SK-N-SH treated with all-trans-retinoic acid at 6 μM for 48 hours (cell line): ENCODE measurements around the gene LDLRAD2.

ENCODE experiments used
- OSR1 ChIP-seq: fragments of 250-450 bp; sonication (Bioruptor Pico); IDR thresholded peaks from 2 replicates; pipeline ENCODE4 v1.8.0; 2022; ENCODE audit warnings: moderate library complexity, mild to moderate bottlenecking, inconsistent platforms
- RARB ChIP-seq: fragments of 250-450 bp; sonication (Bioruptor Pico); IDR thresholded peaks from 2 replicates; pipeline ENCODE4 v1.8.0; 2021; ENCODE audit warnings: mild to moderate bottlenecking, moderate library complexity
- ZFP3 ChIP-seq: fragments of 250-450 bp; sonication (Bioruptor Pico); IDR thresholded peaks from 2 replicates; pipeline ENCODE4 v1.5.0; 2020; ENCODE audit warnings: mild to moderate bottlenecking, moderate library complexity
- ZNF565 ChIP-seq: fragments of 450-650 bp; formaldehyde crosslinking; conservative IDR thresholded peaks from 2 replicates; pipeline ENCODE4 v1.5.0; 2020; ENCODE audit warnings: low read depth, mild to moderate bottlenecking, moderate library complexity
- ZNF70 ChIP-seq: fragments of 450-650 bp; formaldehyde crosslinking; IDR thresholded peaks from 2 replicates; pipeline ENCODE4 v1.5.0; 2020; ENCODE audit warnings: mild to moderate bottlenecking, moderate library complexity
- ZNF8 ChIP-seq: fragments of 450-650 bp; formaldehyde crosslinking; IDR thresholded peaks from 2 replicates; pipeline ENCODE4 v1.5.0; 2020; ENCODE audit warnings: mild to moderate bottlenecking, moderate library complexity

- no peak for TF ChIP-seq ZNF8 (CRISPR knock-in tag)
- no peak for TF ChIP-seq OSR1
- no peak for TF ChIP-seq RARB (CRISPR knock-in tag)
- no peak for TF ChIP-seq ZNF70 (CRISPR knock-in tag)
- no peak for TF ChIP-seq ZFP3 (CRISPR knock-in tag)
- TF ChIP-seq ZNF565 (CRISPR knock-in tag), result no peak
Measured at GRCh38 chr1:21828506-21829210, 16.6 kb downstream of the LDLRAD2 start.
